GM23338 (cell line): ENCODE results near the gene PARVA.

ENCODE experiments used
- CREB1 ChIP-seq: fragments of 250-450 bp; sonication (Bioruptor Pico); IDR thresholded peaks from 2 replicates; pipeline ENCODE4 v1.5.0; 2020; ENCODE audit warnings: low read depth, mild to moderate bottlenecking, moderate library complexity
- EZH2 ChIP-seq: fragments of 200-600 bp; sonication (generic); IDR thresholded peaks from one replicate; pipeline ENCODE4 v1.8.0; 2017; ENCODE audit warnings: antibody characterized with exemption, mild to moderate bottlenecking, low read depth; ENCODE audit not compliant: unreplicated experiment
- JUNB ChIP-seq: IDR thresholded peaks from one replicate; pipeline ENCODE4 v1.6.1; 2016; ENCODE audit warnings: antibody characterized with exemption; ENCODE audit not compliant: unreplicated experiment
- POLR2AphosphoS5 ChIP-seq: IDR thresholded peaks from 2 replicates; pipeline ENCODE4 v1.6.1; 2016; ENCODE audit warnings: antibody characterized with exemption, low read depth
- ZNF114 ChIP-seq: fragments of 250-450 bp; sonication (Bioruptor Pico); IDR thresholded peaks from 2 replicates; pipeline ENCODE4 v1.5.0; 2020; ENCODE audit warnings: mild to moderate bottlenecking, moderate library complexity
- TF ChIP-seq, protein P1 (sequence below), 2 experiments: fragments of 200-600 bp in 1 of 2; sonication (generic) in 1 of 2; conservative IDR thresholded peaks; 2 replicates each; pipeline versions ENCODE4 v1.5.1 to v1.6.1; 2016 to 2017; ENCODE audit warnings: antibody characterized with exemption in 2 of 2, low read depth in 2 of 2, mild to moderate bottlenecking in 2 of 2, moderate library complexity in 1 of 2
- TF ChIP-seq, protein P2 (sequence below): IDR thresholded peaks from one replicate; pipeline ENCODE4 v1.6.1; 2018; ENCODE audit warnings: antibody characterized with exemption; ENCODE audit not compliant: unreplicated experiment

DNA sequence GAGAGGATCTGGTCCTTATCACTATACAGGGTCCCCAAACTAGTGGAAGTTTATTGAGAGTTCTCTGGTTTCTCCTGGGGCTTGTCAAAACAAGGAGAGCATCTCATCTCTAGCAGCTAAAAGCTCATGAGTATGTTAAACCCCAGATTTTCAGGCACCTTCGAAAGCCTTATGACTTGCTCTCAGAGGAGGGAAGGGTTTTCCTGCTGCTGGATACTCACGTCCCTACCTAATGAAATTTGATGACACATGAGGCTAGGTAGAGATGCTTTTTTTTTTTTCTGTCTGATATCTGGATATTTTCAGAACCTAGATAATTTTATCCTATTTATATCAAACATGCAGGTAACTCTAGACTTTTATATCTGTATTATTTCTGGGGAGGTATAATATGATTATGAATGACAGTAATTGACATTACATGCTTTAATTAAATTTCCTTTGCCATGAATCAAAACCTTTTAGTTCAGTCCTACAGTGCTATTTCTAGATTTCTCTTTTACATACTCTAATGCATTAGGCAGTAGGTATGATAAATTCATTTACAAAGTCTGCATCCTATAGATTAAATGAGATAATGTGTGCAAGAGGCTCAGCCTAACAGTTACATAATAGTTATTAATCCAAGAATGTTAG lies 73.9 kb downstream of the PARVA start:
- TF ChIP-seq, protein P1, sequence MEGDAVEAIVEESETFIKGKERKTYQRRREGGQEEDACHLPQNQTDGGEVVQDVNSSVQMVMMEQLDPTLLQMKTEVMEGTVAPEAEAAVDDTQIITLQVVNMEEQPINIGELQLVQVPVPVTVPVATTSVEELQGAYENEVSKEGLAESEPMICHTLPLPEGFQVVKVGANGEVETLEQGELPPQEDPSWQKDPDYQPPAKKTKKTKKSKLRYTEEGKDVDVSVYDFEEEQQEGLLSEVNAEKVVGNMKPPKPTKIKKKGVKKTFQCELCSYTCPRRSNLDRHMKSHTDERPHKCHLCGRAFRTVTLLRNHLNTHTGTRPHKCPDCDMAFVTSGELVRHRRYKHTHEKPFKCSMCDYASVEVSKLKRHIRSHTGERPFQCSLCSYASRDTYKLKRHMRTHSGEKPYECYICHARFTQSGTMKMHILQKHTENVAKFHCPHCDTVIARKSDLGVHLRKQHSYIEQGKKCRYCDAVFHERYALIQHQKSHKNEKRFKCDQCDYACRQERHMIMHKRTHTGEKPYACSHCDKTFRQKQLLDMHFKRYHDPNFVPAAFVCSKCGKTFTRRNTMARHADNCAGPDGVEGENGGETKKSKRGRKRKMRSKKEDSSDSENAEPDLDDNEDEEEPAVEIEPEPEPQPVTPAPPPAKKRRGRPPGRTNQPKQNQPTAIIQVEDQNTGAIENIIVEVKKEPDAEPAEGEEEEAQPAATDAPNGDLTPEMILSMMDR (conservative IDR thresholded peaks at IDR 0.05; ENCODE audit: low read depth in 2 of 2) = no peak
- TF ChIP-seq POLR2AphosphoS5 (no peak), CREB1 (CRISPR knock-in tag) (no peak), JUNB (no peak), ZNF114 (no peak), EZH2 (no peak)
- TF ChIP-seq, protein P2, sequence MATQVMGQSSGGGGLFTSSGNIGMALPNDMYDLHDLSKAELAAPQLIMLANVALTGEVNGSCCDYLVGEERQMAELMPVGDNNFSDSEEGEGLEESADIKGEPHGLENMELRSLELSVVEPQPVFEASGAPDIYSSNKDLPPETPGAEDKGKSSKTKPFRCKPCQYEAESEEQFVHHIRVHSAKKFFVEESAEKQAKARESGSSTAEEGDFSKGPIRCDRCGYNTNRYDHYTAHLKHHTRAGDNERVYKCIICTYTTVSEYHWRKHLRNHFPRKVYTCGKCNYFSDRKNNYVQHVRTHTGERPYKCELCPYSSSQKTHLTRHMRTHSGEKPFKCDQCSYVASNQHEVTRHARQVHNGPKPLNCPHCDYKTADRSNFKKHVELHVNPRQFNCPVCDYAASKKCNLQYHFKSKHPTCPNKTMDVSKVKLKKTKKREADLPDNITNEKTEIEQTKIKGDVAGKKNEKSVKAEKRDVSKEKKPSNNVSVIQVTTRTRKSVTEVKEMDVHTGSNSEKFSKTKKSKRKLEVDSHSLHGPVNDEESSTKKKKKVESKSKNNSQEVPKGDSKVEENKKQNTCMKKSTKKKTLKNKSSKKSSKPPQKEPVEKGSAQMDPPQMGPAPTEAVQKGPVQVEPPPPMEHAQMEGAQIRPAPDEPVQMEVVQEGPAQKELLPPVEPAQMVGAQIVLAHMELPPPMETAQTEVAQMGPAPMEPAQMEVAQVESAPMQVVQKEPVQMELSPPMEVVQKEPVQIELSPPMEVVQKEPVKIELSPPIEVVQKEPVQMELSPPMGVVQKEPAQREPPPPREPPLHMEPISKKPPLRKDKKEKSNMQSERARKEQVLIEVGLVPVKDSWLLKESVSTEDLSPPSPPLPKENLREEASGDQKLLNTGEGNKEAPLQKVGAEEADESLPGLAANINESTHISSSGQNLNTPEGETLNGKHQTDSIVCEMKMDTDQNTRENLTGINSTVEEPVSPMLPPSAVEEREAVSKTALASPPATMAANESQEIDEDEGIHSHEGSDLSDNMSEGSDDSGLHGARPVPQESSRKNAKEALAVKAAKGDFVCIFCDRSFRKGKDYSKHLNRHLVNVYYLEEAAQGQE = no peak
